Keratinocyte (primary cell): Measurements from ENCODE around the gene POLR3G. TPM values are rescaled to one million over a fixed set of nuclear protein-coding genes. Genes with fewer than 3 reads are reported as not detected.

Experiments
- DNase-seq: peaks from one replicate; pipeline ENCODE4 v3.0.0-alpha.2; 2011; ENCODE audit warnings: low read depth, missing footprints, low spot score
- FAIRE-seq: peaks from 2 replicates; lab custom pipeline; 2011; peaks lifted over from hg19 to GRCh38; lab: Jason Lieb, UNC
- H2AFZ ChIP-seq: 2 replicates; pipeline ENCODE4 v1.6.0; 2012; ENCODE audit warnings: low read length, control low read depth, inconsistent platforms; ENCODE audit not compliant: control insufficient read depth
- H3K27ac ChIP-seq: 2 replicates; pipeline ENCODE4 v1.5.1; 2011; ENCODE audit warnings: low read length; ENCODE audit not compliant: control insufficient read depth, insufficient read depth
- H3K27me3 ChIP-seq: 3 replicates; pipeline ENCODE4 v1.6.0; 2011; ENCODE audit warnings: low read length; ENCODE audit not compliant: control insufficient read depth, insufficient read depth; ENCODE audit errors: extremely low read depth
- H3K36me3 ChIP-seq, 2 experiments: 2 replicates in 1 of 2; 3 replicates in 1 of 2; pipeline ENCODE4 v1.5.1; 2011; ENCODE audit warnings: low read length in 2 of 2, mild to moderate bottlenecking in 1 of 2; ENCODE audit not compliant: control insufficient read depth in 2 of 2, insufficient read depth in 2 of 2; ENCODE audit errors: extremely low read depth in 1 of 2
- H3K4me1 ChIP-seq: 3 replicates; pipeline ENCODE4 v1.5.1; 2011; ENCODE audit warnings: low read length; ENCODE audit not compliant: control insufficient read depth, insufficient read depth; ENCODE audit errors: extremely low read depth
- H3K4me2 ChIP-seq: 3 replicates; pipeline ENCODE4 v1.6.0; 2011; ENCODE audit warnings: low read depth, low read length; ENCODE audit not compliant: control insufficient read depth, insufficient read depth; ENCODE audit errors: extremely low read depth
- H3K4me3 ChIP-seq, 3 experiments: fragments of 200-600 bp in 1 of 3; sonication (generic) in 1 of 3; 2 replicates in 2 of 3; 3 replicates in 1 of 3; pipeline ENCODE4 v1.5.1; 2011 to 2016; ENCODE audit warnings: low read length in 3 of 3, mild to moderate bottlenecking in 3 of 3, control low read depth in 2 of 3, inconsistent platforms in 1 of 3, low read depth in 1 of 3, mixed read lengths in 1 of 3, mixed run types in 1 of 3, moderate library complexity in 1 of 3; ENCODE audit not compliant: control insufficient read depth in 2 of 3, insufficient read depth in 2 of 3; ENCODE audit errors: extremely low read depth in 1 of 3
- H3K79me2 ChIP-seq: 2 replicates; pipeline ENCODE4 v1.6.0; 2012; ENCODE audit warnings: low read length; ENCODE audit not compliant: control insufficient read depth, insufficient read depth
- H3K9ac ChIP-seq: 3 replicates; pipeline ENCODE4 v1.6.0; 2011; ENCODE audit warnings: low read length; ENCODE audit not compliant: control insufficient read depth, insufficient read depth; ENCODE audit errors: extremely low read depth
- H3K9me1 ChIP-seq: 3 replicates; pipeline ENCODE4 v1.6.0; 2011; ENCODE audit warnings: low read length; ENCODE audit not compliant: control insufficient read depth, insufficient read depth; ENCODE audit errors: extremely low read depth
- H3K9me3 ChIP-seq: 2 replicates; pipeline ENCODE4 v1.5.1; 2012; ENCODE audit warnings: low read depth, low read length; ENCODE audit not compliant: control insufficient read depth
- H4K20me1 ChIP-seq: 3 replicates; pipeline ENCODE4 v1.6.0; 2011; ENCODE audit warnings: low read length; ENCODE audit not compliant: control insufficient read depth, insufficient read depth; ENCODE audit errors: extremely low read depth
- EZH2 ChIP-seq: IDR thresholded peaks from one replicate; pipeline ENCODE4 v1.6.1; 2012; ENCODE audit warnings: inconsistent platforms, mild to moderate bottlenecking, low read length, moderate library complexity
- dilution Hi-C: fragments of 300-500 bp; cut with MboI; formaldehyde crosslinking; loops from one replicate; pipeline ENCODE4 v1.7.0; 2020; ENCODE audit warnings: low sequenced_read_pairs; ENCODE audit not compliant: extremely low pct_ligation_motif_present
- polyA plus RNA-seq, 5 experiments: library from polyadenylated mRNA; depleted of rRNA in 3 of 5; stranded (reverse) in 3 of 5; stranded (forward) in 1 of 5; unstranded in 1 of 5; fragments of >200 nt; gene quantifications; 1 replicate in 1 of 5; 2 replicates in 3 of 5; 3 replicates in 1 of 5; pipeline versions ENCODE4 v1.2.1 to v1.2.3, GENCODE V29; 2011 to 2012; ENCODE audit warnings: missing spikeins in 2 of 5, low read depth in 1 of 5, low replicate concordance in 1 of 5
- TF ChIP-seq, protein P1 (sequence below), 3 experiments: IDR thresholded peaks in 1 of 3; conservative IDR thresholded peaks in 1 of 3; optimal IDR thresholded peaks in 1 of 3; 2 replicates in 2 of 3; 3 replicates in 1 of 3; pipeline versions ENCODE3 to v1.5.1; 2011; ENCODE audit warnings: low read length in 3 of 3, mild to moderate bottlenecking in 3 of 3, moderate library complexity in 2 of 3, control low read depth in 1 of 3, inconsistent platforms in 1 of 3; ENCODE audit not compliant: insufficient read depth in 2 of 3; ENCODE audit errors: extremely low read depth in 1 of 3

POLR3G gene
- polyA plus RNA-seq, 1 donor (not counting 4 experiments of a cell fraction or from before 2014, with no cell fraction given) = 27.0 TPM

- no peak for FAIRE-seq
Observed at GRCh38 chr5:90437663-90438062, 37.0 kb upstream of the POLR3G start.

GRCh38 chr5:90438100-90438499 lies 36.6 kb upstream of the POLR3G start:
- H3K9me3 ChIP-seq = no peaks in the 10 kb centered on the region
- H3K36me3 ChIP-seq = no peaks in the 10 kb centered on the region
- DNase-seq = no peak
- no peak for FAIRE-seq
- no peak overlapping the region for H3K4me3 ChIP-seq
- no peaks in the 10 kb centered on the region for H3K9me1 ChIP-seq
- H3K9ac ChIP-seq = no peak overlapping the region
- H3K27ac ChIP-seq = no peak overlapping the region
- no peaks in the 10 kb centered on the region for H3K27me3 ChIP-seq
- H3K4me2 ChIP-seq = no peak overlapping the region
- H2AFZ ChIP-seq = no peak overlapping the region
- dilution Hi-C loops = no loop called here
- H4K20me1 ChIP-seq = no peaks in the 10 kb centered on the region
- H3K79me2 ChIP-seq = no peaks in the 10 kb centered on the region
- H3K4me1 ChIP-seq = no peaks in the 10 kb centered on the region
- TF ChIP-seq, protein P1, sequence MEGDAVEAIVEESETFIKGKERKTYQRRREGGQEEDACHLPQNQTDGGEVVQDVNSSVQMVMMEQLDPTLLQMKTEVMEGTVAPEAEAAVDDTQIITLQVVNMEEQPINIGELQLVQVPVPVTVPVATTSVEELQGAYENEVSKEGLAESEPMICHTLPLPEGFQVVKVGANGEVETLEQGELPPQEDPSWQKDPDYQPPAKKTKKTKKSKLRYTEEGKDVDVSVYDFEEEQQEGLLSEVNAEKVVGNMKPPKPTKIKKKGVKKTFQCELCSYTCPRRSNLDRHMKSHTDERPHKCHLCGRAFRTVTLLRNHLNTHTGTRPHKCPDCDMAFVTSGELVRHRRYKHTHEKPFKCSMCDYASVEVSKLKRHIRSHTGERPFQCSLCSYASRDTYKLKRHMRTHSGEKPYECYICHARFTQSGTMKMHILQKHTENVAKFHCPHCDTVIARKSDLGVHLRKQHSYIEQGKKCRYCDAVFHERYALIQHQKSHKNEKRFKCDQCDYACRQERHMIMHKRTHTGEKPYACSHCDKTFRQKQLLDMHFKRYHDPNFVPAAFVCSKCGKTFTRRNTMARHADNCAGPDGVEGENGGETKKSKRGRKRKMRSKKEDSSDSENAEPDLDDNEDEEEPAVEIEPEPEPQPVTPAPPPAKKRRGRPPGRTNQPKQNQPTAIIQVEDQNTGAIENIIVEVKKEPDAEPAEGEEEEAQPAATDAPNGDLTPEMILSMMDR (optimal IDR thresholded peaks at IDR 0.05 in 1 of 3, IDR thresholded peaks at IDR 0.05 in 1 of 3, conservative IDR thresholded peaks at IDR 0.05 in 1 of 3; ENCODE audit: extremely low read depth in 1 of 3, insufficient read depth in 2 of 3, low read length in 3 of 3) = no peak
- no peak for TF ChIP-seq EZH2

More at GRCh38 chr5:90437663-90438062, 37.0 kb upstream of the POLR3G start:
- H3K79me2 ChIP-seq = no peaks in the 10 kb centered on the region
- no peaks in the 10 kb centered on the region for H3K4me1 ChIP-seq
- no peaks in the 10 kb centered on the region for H3K36me3 ChIP-seq
- no peak overlapping the region for H3K4me2 ChIP-seq
- H3K9ac ChIP-seq = no peak overlapping the region
- no peaks in the 10 kb centered on the region for H4K20me1 ChIP-seq
- no peak overlapping the region for H3K4me3 ChIP-seq
- dilution Hi-C loops = no loop called here
- no peak for DNase-seq
- no peaks in the 10 kb centered on the region for H3K9me1 ChIP-seq
- no peak for TF ChIP-seq EZH2
- TF ChIP-seq, protein P1 (optimal IDR thresholded peaks at IDR 0.05 in 1 of 3, IDR thresholded peaks at IDR 0.05 in 1 of 3, conservative IDR thresholded peaks at IDR 0.05 in 1 of 3; ENCODE audit: extremely low read depth in 1 of 3, insufficient read depth in 2 of 3, low read length in 3 of 3) = no peak
- no peak overlapping the region for H3K27ac ChIP-seq
- no peaks in the 10 kb centered on the region for H3K27me3 ChIP-seq
- no peak overlapping the region for H2AFZ ChIP-seq
- no peaks in the 10 kb centered on the region for H3K9me3 ChIP-seq
